Fibroblast of skin of left biceps (primary cell): Measurements from ENCODE around the gene DDX24.
A peak's percentile ranks its signal among the peaks of the same experiment; 100 is the strongest.

Source experiments
- DNase-seq, 2 experiments: peaks; one replicate each; pipeline ENCODE4 v3.0.0-alpha.2; 2013; ENCODE audit warnings: low read depth in 2 of 2

Gene DDX24

GRCh38 chr14:94031161-94031882, 49.7 kb downstream of the DDX24 start:
- no peak for DNase-seq

DNA sequence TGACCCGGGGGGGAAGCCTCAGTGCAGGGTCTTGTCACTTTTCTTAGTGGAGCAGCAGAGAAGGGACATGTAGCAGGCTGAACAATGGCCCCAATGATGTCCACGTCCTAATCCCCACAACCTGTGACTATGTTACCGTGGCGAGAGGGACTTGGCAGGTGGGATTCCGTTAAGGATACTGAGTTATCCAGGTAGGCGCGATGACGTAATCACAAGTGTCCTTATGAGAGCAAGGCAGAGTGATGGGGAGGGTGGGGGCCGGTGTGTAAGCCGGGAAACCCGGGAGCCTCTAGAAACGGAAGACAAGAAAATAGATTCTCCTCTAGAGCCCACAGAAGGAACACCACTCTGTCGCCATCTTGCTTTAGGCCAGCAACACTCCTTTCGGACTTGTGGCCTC, 50.4 kb downstream of the DDX24 start:
- DNase-seq = no peak

- DNase-seq = no peak
These were observed 51.3 kb downstream of the DDX24 start for GRCh38 chr14:94029671-94030203.

DNA sequence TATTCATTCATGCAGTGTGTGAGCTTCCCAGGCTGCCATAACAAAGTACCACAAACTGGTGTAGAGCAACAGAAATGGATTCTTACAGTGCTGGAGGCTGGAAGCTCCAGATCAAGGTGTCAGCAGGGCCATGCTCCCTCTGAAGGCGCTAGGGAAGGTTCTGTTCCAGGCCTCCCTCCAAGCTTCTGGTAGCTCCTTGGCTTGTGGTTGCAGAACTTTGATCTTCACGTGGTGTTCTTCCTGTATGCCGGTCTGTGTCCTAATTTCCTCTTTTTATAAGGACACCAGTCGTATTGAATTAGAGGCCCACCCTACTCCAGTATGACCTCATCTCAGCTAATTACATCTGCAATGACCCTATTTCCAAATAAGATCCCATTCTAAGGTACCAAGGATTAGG, 51.7 kb downstream of the DDX24 start:
- no peak for DNase-seq

DNA sequence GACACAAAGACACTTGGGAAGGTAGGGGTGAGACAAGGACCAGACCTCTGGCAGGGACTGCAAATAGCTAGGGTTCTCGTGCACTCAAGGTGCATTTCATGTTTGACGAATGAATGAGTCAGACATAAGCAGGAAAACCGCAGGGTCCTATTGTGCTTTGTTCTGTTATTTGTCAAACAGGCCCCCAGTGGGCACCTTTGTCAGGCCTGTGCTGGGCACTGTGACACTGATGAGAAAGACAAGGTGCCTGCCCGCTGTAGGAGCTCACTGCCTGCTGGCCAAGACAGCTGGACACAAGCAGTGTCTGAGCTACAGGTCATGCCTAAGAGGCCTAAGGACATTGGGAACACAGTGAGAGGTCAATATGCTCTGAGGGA, 52.6 kb downstream of the DDX24 start:
- no peak for DNase-seq

GRCh38 chr14:94027566-94028449, 53.2 kb downstream of the DDX24 start:
- no peak for DNase-seq

DNA sequence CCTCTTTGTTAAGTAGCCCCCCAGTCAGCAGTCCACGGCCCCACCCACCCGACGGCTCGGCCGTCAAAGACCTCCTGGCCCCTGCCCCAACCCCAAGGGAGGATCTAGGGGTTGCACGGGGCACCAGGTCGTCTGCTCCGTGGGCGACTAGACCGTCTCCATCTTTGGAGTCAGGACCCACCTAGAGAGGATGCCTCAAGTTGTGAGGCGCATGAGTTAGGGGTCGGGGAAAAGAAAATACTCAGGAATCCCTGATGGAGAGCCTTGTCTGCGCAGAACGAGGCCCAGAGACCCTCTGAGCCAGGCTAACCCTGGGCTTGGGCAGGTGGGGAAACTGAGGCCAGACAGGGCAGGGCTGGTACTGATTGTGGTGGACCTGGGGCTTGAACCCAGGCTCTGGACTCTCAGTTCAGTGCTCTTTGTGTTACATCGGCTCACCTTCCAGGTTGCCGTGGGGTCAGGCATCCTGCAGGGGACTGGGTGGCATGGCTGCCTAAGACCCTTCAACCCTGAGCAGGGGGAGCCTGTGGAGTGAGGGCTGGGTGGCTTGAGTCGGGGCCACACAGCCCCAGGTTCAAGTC, 54.0 kb downstream of the DDX24 start:
- DNase-seq = no peak

DNA sequence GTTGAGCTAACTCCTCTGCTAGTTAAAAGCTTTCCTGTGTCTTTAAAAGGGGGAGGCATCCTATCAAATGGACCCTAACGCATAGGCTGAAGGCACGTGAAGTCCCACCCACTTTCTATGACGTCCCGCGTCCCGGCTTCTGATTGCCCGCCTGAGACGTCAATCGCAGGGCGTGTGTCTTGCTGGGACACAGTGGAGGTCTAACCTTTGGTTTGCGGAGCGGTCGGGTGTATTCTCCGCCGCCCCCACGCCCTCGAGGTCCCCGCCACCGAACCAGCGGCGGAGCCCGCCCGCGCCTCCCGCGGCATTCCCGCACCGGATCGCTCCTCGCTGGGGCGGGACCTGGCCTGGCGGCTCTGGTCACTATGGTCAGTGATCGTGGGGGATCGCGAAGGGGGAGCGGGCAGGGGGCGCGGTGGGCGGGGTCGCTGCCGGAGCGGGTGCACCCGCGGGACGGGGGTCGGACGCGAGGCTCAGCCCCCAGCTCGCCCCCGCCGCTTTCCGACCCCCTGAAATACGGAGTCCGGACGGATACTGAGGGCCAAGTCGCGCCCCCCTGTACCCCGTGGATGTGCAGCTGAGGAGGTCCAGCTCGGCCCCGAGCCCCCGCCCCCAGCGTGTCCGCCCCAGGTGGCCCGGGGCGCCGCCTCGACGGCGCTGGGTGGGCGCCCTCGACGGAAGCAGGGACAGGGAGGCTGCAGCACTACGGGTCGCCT, 54.7 kb downstream of the DDX24 start, which contains the start of gene OTUB2:
OTUB2 (plus strand) TSS at position 168 of the 716 bp plus-strand sequence; CDS start at position 366, 198 bp downstream.
- DNase-seq = peak; percentile 98

- no peak for DNase-seq
These were observed 55.3 kb downstream of the DDX24 start for GRCh38 chr14:94025720-94026119.

GRCh38 chr14:94024549-94024948, 56.5 kb downstream of the DDX24 start:
- no peak for DNase-seq

- DNase-seq = no peak
These were observed 58.2 kb downstream of the DDX24 start for GRCh38 chr14:94022532-94023411.

GRCh38 chr14:94021416-94022157, 59.4 kb downstream of the DDX24 start:
- DNase-seq = no peak

DNA sequence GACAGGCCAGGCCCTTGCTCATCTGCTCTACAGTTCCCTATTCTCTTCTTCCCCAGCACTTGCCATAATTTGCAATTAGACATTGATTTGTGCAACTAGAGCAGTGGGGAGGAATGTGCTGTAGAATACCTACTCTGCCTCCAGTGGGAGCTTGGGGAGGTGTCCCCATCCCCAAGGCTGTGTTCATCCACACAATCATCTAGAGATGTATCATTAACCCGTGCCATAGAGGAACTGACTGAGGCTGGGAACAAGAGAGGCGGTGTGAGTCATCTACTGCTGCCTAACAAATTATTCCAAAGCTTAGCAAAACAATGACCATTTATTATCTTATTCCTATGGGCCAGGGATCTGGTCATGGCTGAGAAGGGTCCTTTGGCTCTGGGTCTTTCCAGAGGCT, 60.0 kb downstream of the DDX24 start:
- no peak for DNase-seq

DNA sequence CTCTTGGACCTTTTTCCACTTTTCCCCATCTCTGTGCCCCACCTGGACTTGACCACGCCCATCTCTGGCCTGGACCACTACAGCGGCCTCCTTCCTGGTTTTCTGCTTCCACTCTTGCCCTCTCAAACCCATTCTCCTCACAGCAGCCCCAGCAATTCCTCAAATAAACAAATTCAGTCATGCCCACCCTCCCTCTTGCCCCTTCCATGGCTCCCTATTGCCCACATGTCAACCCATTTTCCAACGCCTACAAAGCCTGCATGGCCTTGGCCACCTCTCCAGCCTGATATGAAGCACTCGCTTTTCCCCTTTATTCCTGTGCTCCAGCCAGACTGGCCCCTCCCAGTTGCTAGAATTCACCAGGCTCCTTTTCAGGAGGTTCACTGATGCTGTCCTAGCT, 60.7 kb downstream of the DDX24 start:
- no peak for DNase-seq

GRCh38 chr14:94019329-94019728, 61.7 kb downstream of the DDX24 start:
- DNase-seq = no peak

- no peak for DNase-seq
These were observed 62.7 kb downstream of the DDX24 start for GRCh38 chr14:94018308-94018707.

GRCh38 chr14:94016446-94016976, 64.5 kb downstream of the DDX24 start:
- DNase-seq = no peak

- DNase-seq = no peak
These were observed 65.8 kb downstream of the DDX24 start for GRCh38 chr14:94015223-94015622.

- DNase-seq = no peak
These were observed 66.6 kb downstream of the DDX24 start for GRCh38 chr14:94014382-94014781.

DNA sequence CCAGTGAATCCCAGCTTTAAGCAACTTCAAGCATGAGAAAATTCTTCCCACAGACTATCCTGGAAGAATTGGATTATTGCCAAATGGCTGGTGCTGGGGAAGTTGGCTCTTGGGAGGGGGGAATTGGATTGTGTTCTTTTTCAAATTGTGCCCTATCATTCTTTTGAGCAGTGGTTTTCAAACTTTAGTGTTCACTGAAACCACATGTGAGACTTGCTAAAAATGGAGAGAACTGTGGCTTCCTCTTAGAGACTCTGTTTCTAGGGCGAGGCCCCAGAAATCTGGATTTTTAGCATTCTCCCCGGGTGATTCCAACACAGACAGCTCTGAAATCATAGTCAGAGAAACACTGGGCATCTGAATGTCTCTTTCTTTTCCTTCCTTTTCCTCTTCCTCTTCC, 69.2 kb downstream of the DDX24 start:
- DNase-seq = no peak
